GM12864 (cell line): ENCODE data around the gene IFITM5.

Experiments
- DNase-seq: peaks from one replicate; pipeline ENCODE4 v3.0.0-alpha.2; 2011; ENCODE audit warnings: low read depth
- H3K4me3 ChIP-seq: 2 replicates; pipeline ENCODE4 v1.5.1; 2011; ENCODE audit warnings: mild to moderate bottlenecking, low read depth, low read length, control low read depth
- TF ChIP-seq, protein P1 (sequence below): IDR thresholded peaks from 2 replicates; pipeline ENCODE4 v1.5.1; 2011; ENCODE audit warnings: low read depth, mild to moderate bottlenecking, moderate library complexity, low read length, control low read depth, inconsistent platforms; ENCODE audit errors: missing control alignments

Gene IFITM5

GRCh38 chr11:297051-297585, 2.2 kb downstream of the IFITM5 start:
- H3K4me3 ChIP-seq, result no peak overlapping the region
- DNase-seq, result no peak
- TF ChIP-seq, protein P1, sequence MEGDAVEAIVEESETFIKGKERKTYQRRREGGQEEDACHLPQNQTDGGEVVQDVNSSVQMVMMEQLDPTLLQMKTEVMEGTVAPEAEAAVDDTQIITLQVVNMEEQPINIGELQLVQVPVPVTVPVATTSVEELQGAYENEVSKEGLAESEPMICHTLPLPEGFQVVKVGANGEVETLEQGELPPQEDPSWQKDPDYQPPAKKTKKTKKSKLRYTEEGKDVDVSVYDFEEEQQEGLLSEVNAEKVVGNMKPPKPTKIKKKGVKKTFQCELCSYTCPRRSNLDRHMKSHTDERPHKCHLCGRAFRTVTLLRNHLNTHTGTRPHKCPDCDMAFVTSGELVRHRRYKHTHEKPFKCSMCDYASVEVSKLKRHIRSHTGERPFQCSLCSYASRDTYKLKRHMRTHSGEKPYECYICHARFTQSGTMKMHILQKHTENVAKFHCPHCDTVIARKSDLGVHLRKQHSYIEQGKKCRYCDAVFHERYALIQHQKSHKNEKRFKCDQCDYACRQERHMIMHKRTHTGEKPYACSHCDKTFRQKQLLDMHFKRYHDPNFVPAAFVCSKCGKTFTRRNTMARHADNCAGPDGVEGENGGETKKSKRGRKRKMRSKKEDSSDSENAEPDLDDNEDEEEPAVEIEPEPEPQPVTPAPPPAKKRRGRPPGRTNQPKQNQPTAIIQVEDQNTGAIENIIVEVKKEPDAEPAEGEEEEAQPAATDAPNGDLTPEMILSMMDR, result no peak

DNA sequence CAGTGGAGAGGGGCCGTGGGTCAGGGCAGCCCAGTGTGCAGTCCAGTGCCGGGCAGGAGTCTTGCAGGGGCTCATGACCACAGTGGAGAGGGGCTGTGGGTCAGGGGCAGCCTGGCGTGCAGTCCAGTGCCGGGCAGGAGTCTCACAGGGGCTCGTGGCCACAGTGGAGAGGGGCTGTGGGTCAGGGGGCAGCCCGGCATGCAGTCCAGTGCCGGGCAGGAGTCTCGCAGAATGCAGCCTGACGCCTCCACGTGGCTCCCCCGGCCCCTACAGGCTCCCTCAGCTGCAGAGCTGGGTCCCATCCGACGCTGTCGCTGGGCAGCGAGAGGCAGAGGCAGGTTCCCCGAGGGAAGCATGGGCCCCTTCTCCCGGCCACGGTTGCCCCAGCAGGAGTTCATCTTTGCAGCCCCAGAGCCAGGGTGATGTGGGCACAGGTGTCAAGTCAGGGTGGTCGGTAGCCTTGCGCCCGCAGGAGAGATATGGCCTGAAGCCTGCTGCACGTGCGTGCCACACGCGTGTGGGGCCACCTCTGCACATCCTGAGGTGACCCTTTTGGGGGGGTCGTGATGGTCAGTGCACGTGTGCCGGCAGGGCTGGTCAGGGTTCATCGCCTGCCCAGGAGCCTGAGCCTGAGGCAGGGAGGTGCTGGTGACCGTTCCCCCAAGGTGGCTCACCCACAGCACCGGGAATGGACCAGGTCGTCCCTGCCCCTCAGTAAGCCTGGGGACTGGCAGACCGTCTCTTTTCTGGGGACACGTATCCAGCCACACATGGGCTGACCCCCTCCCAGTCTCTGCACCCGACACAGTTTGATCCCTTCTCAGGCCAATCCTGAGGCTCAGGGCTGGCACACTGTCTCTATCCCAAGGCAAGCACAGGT, 2.9 kb downstream of the IFITM5 start:
- no peak for DNase-seq
- TF ChIP-seq, protein P1, result no peak
- no peak overlapping the region for H3K4me3 ChIP-seq

DNA sequence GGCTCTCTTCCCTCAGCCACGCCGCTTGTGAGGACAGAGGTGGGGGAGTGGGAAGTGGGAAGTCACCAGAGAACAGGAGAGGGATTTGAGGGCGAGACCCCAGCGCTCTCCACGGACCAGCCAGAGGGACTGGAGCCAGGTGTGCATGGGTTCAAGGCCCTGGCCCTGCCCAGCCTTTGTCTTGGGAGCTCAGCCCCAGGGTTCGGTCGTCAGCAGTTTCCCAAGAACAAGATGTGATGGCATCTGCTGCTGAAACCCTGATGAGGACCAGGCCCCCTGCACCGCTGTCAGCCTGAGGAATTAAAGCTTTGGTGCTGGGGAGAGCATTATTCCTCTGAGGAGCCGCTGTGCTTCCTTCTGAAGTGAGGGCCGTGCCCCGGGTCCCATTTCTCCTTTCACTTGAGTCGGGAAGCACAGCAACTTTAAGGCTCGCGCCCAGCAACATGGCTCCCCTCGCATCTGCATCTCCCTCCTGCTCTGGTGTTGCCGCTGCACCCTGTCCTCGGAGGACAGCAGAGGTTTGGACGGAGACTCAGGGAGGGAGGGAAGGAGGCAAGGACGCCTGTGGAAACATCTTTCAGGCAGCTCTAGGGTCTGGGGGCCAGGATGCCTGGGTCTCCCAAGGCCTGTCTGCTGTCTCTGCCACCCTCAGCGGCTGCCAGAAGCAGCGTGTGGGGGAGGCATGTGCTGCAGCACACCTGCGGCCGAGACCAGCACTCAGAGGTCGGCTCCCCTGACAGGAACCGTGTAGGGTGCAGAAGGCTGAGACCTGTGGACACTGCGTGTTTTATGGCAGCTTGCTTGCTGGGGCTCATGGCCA, 3.8 kb downstream of the IFITM5 start:
- DNase-seq, result no peak
- TF ChIP-seq, protein P1, result no peak
- no peak overlapping the region for H3K4me3 ChIP-seq

GRCh38 chr11:294780-295179, 4.5 kb downstream of the IFITM5 start:
- no peak overlapping the region for H3K4me3 ChIP-seq
- TF ChIP-seq, protein P1, result no peak
- DNase-seq, result no peak

GRCh38 chr11:293852-294661, 5.3 kb downstream of the IFITM5 start:
- TF ChIP-seq, protein P1, result no peak
- H3K4me3 ChIP-seq, result no peak overlapping the region
- no peak for DNase-seq

DNA sequence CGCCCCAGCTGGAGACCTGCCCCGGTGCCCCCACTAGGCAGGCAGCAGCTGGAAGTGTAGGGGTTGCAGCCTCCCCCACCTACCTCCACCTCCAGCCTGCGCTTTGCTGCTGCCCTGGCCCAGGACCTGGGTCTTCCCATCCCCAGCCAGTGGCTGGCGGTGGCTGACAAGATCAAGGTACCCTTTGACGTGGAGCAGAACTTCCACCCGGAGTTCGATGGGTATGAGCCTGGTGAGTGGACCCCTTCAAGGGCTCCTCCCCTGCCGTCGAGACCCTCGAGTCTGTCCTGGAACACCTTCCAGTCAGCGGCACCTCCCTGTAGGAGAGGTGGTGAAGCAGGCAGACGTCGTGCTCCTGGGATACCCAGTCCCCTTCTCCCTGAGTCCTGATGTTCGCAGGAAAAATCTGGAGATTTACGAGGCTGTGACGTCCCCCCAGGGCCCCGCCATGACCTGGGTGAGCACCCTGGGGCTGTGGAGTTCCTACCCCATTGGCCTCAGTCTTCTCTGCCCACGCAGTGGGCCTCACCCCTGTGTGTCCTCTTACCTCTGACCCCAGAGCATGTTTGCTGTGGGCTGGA, 6.0 kb downstream of the IFITM5 start:
- no peak overlapping the region for H3K4me3 ChIP-seq
- DNase-seq, result no peak
- TF ChIP-seq, protein P1, result no peak
